ENCODE measurements around the gene FICD.

The FICD gene

DNA sequence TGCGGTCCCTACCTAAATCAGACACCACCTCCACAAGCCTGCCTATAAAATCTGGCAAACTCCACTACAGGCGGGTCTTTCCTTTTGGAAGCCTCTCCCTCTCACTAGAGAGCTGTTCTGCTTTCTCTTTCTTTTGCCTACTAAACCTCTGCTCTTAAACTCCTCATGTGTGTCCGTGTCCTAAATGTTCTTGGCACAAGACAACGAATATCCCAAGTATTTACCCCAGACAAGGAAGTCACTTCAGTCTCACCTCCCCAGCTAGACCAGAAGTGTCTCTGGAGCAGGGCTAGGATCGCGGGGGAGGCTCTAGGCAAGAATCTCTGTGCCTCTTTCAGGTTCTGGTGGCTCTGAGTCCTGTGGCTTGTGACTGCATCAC is 37.2 kb upstream of the FICD start:
- TF ChIP-seq, protein P1, sequence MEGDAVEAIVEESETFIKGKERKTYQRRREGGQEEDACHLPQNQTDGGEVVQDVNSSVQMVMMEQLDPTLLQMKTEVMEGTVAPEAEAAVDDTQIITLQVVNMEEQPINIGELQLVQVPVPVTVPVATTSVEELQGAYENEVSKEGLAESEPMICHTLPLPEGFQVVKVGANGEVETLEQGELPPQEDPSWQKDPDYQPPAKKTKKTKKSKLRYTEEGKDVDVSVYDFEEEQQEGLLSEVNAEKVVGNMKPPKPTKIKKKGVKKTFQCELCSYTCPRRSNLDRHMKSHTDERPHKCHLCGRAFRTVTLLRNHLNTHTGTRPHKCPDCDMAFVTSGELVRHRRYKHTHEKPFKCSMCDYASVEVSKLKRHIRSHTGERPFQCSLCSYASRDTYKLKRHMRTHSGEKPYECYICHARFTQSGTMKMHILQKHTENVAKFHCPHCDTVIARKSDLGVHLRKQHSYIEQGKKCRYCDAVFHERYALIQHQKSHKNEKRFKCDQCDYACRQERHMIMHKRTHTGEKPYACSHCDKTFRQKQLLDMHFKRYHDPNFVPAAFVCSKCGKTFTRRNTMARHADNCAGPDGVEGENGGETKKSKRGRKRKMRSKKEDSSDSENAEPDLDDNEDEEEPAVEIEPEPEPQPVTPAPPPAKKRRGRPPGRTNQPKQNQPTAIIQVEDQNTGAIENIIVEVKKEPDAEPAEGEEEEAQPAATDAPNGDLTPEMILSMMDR (IDR thresholded peaks at IDR 0.05; ENCODE audit: low read depth, low read length, missing control alignments): no peak
- no peak overlapping the region for H3K4me3 ChIP-seq (replicated peaks; ENCODE audit: low read depth, low read length)
- no peak for DNase-seq (ENCODE audit: extremely low read depth, low read depth)

DNA sequence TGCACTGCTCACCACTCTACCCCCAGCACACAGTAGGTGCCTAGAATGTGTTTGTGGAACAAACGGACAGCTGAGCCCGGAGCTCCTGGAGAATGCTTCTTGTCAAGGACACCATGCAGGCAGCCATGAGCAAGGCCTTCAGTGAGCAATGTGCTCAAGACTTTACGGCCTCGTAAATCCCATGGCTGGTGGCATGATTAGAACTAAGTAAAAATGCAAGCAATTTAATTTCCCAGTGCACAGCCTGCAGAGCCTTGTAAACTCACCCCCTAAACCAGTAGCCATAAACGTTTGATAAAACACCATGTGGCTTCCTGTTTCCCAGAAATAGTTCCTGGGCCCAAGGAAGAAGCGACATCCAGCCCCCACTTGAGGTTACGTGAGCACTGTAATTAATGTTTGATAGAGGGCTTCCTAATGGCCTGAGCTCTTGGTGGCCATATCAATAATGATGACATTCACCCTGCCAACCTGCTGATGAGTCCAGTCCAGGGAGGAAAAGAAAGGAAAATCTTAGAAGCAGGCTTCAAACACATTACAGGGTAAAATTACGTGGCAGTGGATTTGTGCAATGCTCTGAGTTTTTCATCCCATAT is 36.4 kb upstream of the FICD start:
- no peak overlapping the region for H3K4me3 ChIP-seq (replicated peaks; ENCODE audit: low read depth, low read length)
- TF ChIP-seq, protein P1 (IDR thresholded peaks at IDR 0.05; ENCODE audit: low read depth, low read length, missing control alignments): no peak
- no peak for DNase-seq (ENCODE audit: extremely low read depth, low read depth)

DNA sequence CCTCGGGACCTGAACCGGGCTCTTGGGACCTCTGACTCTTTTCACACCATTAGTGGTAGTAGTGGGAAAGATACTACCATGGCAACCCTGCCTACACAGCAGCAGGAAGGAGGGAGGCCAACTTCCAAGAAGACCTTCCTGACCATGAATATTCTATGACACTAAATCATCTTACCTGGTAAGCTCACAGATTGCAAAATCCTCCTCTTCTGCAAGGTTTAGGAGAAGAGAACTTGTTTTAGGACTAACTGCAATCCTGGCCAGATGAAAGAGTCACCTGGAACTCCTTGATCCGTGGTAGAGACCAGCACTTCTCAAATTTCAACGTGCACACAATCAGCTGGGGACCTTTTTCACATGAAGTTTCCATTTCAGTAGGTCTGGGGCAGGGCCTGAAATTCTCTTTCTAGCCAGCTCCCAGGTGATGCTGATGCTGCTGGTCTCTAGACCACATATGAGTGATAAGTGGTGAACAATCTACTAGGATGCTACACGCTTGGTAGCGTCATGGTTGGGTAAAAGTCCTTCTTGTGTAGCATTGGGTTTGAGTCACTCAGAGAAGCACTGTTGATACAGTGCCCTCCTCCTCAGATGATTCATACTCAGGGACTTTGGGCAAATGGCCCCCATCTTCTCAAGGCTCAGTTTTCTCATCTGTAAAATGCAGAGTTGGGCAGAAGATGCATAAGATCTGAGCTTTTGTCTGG is 35.6 kb upstream of the FICD start:
- H3K4me3 ChIP-seq (replicated peaks; ENCODE audit: low read depth, low read length): no peak overlapping the region
- no peak for DNase-seq (ENCODE audit: extremely low read depth, low read depth)
- TF ChIP-seq, protein P1 (IDR thresholded peaks at IDR 0.05; ENCODE audit: low read depth, low read length, missing control alignments): no peak

DNA sequence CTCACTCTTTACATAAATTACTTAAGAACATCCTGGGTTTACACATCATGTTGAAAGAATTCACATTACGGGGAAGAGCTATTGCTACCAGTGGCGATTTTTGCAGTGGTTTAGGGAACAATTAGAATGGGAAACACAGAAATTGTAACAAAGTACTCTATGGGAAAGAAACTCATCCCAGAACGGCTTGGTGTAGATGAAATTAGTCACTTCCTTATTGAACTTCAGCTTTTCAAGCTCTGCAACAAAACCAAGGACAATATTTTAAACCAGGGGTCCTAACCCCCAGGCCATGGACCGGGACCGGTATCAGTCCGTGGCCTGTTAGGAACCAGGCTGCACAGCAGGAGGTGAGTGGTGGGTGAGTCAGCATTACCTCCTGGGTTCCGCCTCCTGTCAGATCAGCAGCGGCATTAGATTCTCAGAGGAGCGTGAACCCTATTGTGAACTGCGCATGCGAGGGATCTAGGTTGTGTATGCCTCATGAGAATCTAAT is 32.3 kb upstream of the FICD start:
- TF ChIP-seq, protein P1 (IDR thresholded peaks at IDR 0.05; ENCODE audit: low read depth, low read length, missing control alignments): no peak
- no peak for DNase-seq (ENCODE audit: extremely low read depth, low read depth)
- no peak overlapping the region for H3K4me3 ChIP-seq (replicated peaks; ENCODE audit: low read depth, low read length)

DNA sequence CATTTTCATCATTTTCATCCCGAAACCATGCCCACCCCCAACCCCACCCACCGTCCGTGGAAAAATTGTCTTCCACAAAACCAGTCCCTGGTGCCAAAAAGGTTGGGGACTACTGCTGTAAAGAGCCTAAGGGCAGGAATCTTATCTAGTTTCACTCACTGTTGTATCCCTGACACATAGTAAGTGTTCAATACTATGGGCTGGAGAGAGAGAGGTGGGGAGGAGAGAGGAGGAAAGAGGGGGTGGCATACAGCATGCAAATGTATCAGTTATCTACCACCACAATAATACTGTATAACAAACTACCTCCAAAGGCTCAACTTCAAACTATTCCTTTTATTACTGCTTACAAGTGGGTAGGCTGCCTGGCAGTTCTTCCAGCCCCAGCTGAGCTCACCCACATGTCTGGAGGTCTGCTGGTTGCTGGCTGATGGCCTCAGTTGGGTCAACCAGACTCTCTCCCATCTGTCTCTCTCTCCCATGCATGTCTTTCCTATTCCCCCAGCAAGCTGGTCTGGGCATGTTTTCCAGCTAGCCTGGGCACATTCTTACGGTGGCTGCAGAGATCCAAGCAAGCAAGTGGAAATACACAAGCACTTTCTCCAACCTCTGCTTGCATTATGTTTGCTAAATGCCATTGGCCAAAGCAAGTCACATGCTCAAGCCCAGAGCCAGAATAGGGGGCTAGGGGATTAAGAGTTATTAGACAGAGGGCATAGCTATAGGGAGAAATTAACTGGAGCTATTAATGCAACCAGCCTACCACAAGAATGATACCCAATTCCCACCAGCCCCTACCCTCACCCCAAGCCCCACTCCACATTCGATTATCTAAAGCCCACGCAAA is 31.6 kb upstream of the FICD start:
- no peak overlapping the region for H3K4me3 ChIP-seq (replicated peaks; ENCODE audit: low read depth, low read length)
- DNase-seq (ENCODE audit: extremely low read depth, low read depth): no peak
- TF ChIP-seq, protein P1 (IDR thresholded peaks at IDR 0.05; ENCODE audit: low read depth, low read length, missing control alignments): no peak

DNA sequence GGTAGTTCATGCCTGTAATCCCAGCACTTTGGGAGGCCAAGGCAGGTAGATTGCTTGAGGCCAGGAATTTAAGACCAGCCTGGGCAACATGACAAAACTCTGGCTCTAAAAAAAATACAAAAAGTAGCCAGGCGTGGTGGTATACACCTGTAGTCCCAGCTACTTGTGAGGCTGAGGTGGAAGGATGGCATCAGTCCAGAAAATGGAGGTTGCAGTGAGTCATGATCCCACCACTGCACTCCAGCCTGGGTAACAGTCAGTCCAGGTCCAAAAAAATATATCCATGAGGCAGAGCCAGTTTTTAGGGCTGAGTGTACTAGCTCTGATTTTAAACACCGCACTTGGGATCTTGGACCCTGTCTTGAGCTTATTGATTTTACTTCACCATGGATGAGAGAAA is 30.6 kb upstream of the FICD start:
- TF ChIP-seq, protein P1 (IDR thresholded peaks at IDR 0.05; ENCODE audit: low read depth, low read length, missing control alignments): no peak
- H3K4me3 ChIP-seq (replicated peaks; ENCODE audit: low read depth, low read length): no peak overlapping the region
- no peak for DNase-seq (ENCODE audit: extremely low read depth, low read depth)
